Peyer's patch (tissue), 4 donors: Measurements from ENCODE around the gene GNAQ. TPM values are rescaled to one million over a fixed set of nuclear protein-coding genes. Genes with fewer than 3 reads are reported as not detected.

Source experiments
- DNase-seq, 3 donors: peaks; one replicate each; pipeline ENCODE4 v3.0.0-alpha.2; 2017 to 2019
- H3K27ac ChIP-seq, 4 donors: fragments of 200-600 bp; sonication (generic); one replicate each; pipeline ENCODE4 v1.5.1; 2016 to 2019
- H3K27me3 ChIP-seq, 2 donors: fragments of 200-600 bp; sonication (generic); one replicate each; pipeline ENCODE4 v1.5.1; 2019
- H3K36me3 ChIP-seq, 3 donors: fragments of 200-600 bp; sonication (generic); one replicate each; pipeline ENCODE4 v1.5.1; 2016 to 2019
- H3K4me1 ChIP-seq, 4 donors: fragments of 200-600 bp; sonication (generic); one replicate each; pipeline ENCODE4 v1.5.1; 2016 to 2019
- H3K4me3 ChIP-seq, 4 donors: fragments of 200-600 bp; sonication (generic); 1 replicate in 3 of 4; 2 replicates in 1 of 4; pipeline ENCODE4 v1.5.1; 2016 to 2019; ENCODE audit warnings: mild to moderate bottlenecking in 1 of 4
- H3K9me3 ChIP-seq, 4 donors: fragments of 200-600 bp; sonication (generic); one replicate each; pipeline ENCODE4 v1.5.1; 2016 to 2019; ENCODE audit warnings: mild to moderate bottlenecking in 1 of 4
- POLR2A ChIP-seq, 2 donors: fragments of 450-650 bp; IDR thresholded peaks; one replicate each; pipeline ENCODE4 v1.5.1; 2017; ENCODE audit warnings: antibody characterized with exemption in 2 of 2, mild to moderate bottlenecking in 2 of 2, moderate library complexity in 2 of 2
- total RNA-seq, 4 donors: library from RNA; depleted of rRNA; stranded (reverse); fragments of >200 nt; gene quantifications; one replicate each; pipeline ENCODE4 v1.1.0, GENCODE V29; 2016
- TF ChIP-seq, protein P1 (sequence below), 6 experiments: fragments of 450-650 bp in 4 of 6; fragments of 200-600 bp in 2 of 6; sonication (generic) in 1 of 6; IDR thresholded peaks; one replicate each; pipeline ENCODE4 v1.5.1; 2017 to 2019; ENCODE audit warnings: antibody characterized with exemption in 6 of 6, mild to moderate bottlenecking in 3 of 6, moderate library complexity in 1 of 6

Gene GNAQ
- total RNA-seq, 4 donors from 2014 or later: 28.7 to 45.4 (median 33.5) TPM

DNA sequence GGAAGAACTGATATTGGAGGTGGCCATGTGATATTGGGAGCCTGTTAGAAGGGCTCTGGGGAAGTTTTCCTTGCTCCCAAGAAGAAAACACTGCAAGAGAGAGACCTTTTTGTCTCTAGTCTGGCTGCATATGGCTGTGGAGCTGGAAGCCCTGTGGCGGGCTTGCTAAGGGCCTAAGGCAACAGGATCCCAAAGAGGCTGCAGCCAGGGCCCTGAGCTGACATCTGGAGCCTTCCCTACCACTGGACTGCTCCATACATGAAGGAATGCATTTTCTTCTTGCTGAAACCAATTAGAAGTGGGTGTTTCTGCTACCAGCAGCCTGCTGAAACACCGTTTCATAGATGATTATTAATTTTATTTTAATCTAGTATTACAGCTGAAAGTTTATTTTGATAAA lies 42.2 kb downstream of the GNAQ start:
- Histone ChIP-seq H3K4me3 (no peak overlapping the region), H3K27ac (no peak overlapping the region)
- TF ChIP-seq, protein P1, sequence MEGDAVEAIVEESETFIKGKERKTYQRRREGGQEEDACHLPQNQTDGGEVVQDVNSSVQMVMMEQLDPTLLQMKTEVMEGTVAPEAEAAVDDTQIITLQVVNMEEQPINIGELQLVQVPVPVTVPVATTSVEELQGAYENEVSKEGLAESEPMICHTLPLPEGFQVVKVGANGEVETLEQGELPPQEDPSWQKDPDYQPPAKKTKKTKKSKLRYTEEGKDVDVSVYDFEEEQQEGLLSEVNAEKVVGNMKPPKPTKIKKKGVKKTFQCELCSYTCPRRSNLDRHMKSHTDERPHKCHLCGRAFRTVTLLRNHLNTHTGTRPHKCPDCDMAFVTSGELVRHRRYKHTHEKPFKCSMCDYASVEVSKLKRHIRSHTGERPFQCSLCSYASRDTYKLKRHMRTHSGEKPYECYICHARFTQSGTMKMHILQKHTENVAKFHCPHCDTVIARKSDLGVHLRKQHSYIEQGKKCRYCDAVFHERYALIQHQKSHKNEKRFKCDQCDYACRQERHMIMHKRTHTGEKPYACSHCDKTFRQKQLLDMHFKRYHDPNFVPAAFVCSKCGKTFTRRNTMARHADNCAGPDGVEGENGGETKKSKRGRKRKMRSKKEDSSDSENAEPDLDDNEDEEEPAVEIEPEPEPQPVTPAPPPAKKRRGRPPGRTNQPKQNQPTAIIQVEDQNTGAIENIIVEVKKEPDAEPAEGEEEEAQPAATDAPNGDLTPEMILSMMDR (IDR thresholded peaks at IDR 0.05): no peak
- no peak for TF ChIP-seq POLR2A (IDR thresholded peaks at IDR 0.05)

DNA sequence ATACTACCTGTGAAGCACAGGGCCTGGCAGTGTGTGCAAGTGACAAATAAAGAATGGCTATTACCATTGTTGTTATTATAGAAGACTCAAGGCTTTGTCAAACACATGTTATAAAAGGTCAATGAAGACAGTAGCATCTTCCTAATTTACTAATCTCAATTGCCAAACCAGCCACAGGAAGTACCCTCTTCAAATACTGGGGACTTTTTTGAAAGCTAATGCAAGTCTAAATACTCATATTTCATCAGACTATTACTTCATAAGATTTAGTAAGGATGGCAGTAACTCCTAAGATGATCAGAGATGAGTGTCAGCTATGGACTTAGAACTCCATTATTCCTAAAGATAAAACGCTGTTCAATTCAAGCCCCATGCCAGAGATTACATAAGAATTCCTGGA lies 43.0 kb downstream of the GNAQ start:
- peaks cover 0 to 45% (median 2%) of the 10 kb centered on the region in 4 donors for H3K4me1 ChIP-seq
- no peaks in the 10 kb centered on the region for H3K27me3 ChIP-seq
- TF ChIP-seq POLR2A (IDR thresholded peaks at IDR 0.05): no peak
- TF ChIP-seq, protein P1 (IDR thresholded peaks at IDR 0.05): no peak
- H3K4me3 ChIP-seq: no peak overlapping the region
- H3K27ac ChIP-seq: peak overlapping the region in 2 of 4 donors; percentile 56 to 71
- H3K9me3 ChIP-seq: no peaks in the 10 kb centered on the region
- H3K36me3 ChIP-seq: no peaks in the 10 kb centered on the region
- DNase-seq: no peak

More for the DNA sequence above, 42.2 kb downstream of the GNAQ start:
- no peak for DNase-seq
- Histone ChIP-seq H3K27me3 (no peaks in the 10 kb centered on the region), H3K4me1 (peaks cover 0 to 45% (median 2%) of the 10 kb centered on the region in 4 donors), H3K9me3 (no peaks in the 10 kb centered on the region), H3K36me3 (no peaks in the 10 kb centered on the region)

DNA sequence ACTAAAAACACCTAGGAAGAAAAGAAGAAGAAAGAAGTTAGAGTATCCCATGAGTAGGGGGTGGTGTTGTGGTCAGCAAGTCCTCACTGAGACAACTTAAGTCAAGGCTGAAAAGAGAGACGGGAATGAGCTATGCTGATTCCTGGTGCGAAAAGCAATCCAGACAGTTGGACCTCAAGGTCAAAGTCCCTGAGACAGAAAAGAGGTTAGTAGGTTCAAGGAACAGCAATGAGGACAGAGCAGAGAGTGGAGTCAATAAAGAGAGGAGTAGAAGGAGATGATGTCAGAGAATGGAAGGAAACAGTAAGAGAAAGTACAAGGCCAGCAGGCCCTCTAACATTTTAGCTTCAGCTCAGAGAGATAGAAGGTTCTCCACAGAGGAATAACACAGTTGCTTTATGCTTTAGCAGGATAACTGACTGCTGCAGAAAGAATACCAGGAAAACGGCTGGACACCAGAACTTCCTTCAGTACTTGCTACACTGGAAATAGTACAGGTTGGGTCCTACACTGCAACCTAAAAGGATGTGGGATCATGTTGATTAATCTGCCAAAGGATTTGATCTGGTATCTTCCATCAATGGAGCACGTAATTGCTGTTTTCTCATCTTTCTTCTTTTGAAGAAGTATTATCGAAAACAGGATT lies 43.6 kb downstream of the GNAQ start:
- peak overlapping the region in 3 of 4 donors; percentile 50 to 71 (median 56) for H3K27ac ChIP-seq
- peaks cover 0 to 45% (median 2%) of the 10 kb centered on the region in 4 donors for H3K4me1 ChIP-seq
- peak overlapping the region in 1 of 4 donors; percentile 3 for H3K4me3 ChIP-seq
- H3K9me3 ChIP-seq: no peaks in the 10 kb centered on the region
- H3K36me3 ChIP-seq: no peaks in the 10 kb centered on the region
- TF ChIP-seq POLR2A (IDR thresholded peaks at IDR 0.05): no peak
- TF ChIP-seq, protein P1 (IDR thresholded peaks at IDR 0.05): no peak
- H3K27me3 ChIP-seq: no peaks in the 10 kb centered on the region
- DNase-seq: peak in 1 of 3 donors; percentile 61

DNA sequence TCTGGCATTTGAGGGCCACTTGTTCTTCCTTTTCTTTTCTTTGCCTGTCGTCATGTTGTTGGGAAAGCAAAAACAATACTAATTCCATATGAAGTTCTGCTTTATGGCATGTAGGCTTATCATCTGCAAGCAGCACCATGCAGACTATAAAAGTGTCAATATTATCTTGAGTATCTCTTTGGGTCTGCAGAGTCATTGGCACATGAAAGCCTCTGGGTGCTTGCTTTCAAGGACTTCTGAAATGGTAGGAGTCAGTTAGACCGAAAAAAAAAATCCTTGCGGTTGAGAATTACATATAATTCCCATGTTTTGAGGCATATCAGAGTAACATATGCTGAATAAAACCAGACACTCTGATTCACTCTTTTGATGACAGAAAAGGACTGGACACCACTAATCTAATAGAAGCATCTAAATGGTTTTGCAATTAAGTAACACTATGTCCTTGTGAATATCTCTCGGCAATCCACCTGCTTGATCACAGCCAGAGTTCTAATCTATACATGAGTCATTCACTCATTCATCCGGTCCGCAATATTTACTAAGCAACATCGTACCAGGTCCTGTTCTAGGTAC lies 44.4 kb downstream of the GNAQ start:
- no peak overlapping the region for H3K4me3 ChIP-seq
- H3K27ac ChIP-seq: peak overlapping the region in 2 of 4 donors; percentile 56 to 71
- H3K9me3 ChIP-seq: no peaks in the 10 kb centered on the region
- H3K4me1 ChIP-seq: peaks cover 0 to 50% (median 2%) of the 10 kb centered on the region in 4 donors
- DNase-seq: peak in 1 of 3 donors; percentile 53
- H3K36me3 ChIP-seq: no peaks in the 10 kb centered on the region
- H3K27me3 ChIP-seq: no peaks in the 10 kb centered on the region
- TF ChIP-seq, protein P1 (IDR thresholded peaks at IDR 0.05): no peak

DNA sequence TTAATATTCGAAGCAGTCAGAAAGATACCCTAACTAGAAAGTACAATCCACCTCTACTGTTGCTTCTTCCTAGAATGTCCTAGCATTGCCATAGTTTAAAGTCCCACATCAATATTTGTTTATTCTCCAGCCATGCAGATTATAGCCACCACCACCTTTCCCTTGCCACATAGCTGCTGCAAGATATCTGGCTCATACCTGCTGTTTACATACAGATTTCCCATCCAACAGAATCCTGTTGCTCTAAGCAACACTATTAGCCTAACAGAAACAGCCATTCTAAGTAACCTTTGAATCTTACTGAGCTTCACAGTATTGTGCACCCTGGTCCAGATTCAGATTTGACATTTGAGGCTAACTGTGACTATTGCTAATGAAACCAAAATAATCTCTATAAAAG lies 45.6 kb downstream of the GNAQ start:
- Histone ChIP-seq H3K36me3 (no peaks in the 10 kb centered on the region), H3K4me3 (no peak overlapping the region), H3K4me1 (peaks cover 0 to 59% (median 2%) of the 10 kb centered on the region in 4 donors), H3K27me3 (no peaks in the 10 kb centered on the region), H3K9me3 (no peaks in the 10 kb centered on the region), H3K27ac (peak overlapping the region in 2 of 4 donors; percentile 25 to 56)
- TF ChIP-seq, protein P1 (IDR thresholded peaks at IDR 0.05): no peak
- TF ChIP-seq POLR2A (IDR thresholded peaks at IDR 0.05): no peak
- no peak for DNase-seq
